ENCODE results near the gene NME4.
"Not testable (repeated sequence)": the region's sequence is repeated elsewhere in the genome, so short reads cannot be mapped to it uniquely, and the experiment has no call there.

The NME4 gene

DNA sequence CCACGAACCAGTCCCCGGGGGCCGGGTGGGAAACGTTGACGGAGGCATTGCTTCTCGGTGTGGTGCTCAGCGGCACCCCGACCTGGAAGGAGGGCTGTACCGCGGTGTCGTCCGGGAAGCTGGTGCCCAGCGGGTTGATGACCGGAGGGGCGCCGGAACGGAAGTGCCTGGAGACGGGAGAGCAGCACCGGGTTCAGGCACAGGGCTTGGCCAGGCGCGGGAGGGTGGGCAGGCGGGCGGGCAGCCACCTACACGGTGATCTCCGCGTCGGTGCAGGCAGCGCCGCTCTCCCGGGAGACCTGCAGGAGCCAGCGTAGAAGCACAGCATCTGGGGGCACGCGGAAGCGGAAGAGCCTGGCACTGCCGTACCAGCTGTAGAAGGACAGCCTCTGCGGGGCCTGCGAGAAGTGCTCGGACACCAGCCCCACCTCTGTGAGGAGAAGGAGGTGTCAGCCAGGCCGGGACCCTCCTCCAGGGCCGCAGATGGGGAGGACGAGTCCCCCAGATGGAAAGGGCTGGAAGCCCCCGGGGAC, 19.5 kb upstream of the NME4 start:
- TF ChIP-seq GATA1 (IDR thresholded peaks at IDR 0.05; ENCODE audit: low read depth, low read length) (no peak), POLR2A (IDR thresholded peaks at IDR 0.05; ENCODE audit: low read length) (no peak)
- DNase-seq, result no peak

DNA sequence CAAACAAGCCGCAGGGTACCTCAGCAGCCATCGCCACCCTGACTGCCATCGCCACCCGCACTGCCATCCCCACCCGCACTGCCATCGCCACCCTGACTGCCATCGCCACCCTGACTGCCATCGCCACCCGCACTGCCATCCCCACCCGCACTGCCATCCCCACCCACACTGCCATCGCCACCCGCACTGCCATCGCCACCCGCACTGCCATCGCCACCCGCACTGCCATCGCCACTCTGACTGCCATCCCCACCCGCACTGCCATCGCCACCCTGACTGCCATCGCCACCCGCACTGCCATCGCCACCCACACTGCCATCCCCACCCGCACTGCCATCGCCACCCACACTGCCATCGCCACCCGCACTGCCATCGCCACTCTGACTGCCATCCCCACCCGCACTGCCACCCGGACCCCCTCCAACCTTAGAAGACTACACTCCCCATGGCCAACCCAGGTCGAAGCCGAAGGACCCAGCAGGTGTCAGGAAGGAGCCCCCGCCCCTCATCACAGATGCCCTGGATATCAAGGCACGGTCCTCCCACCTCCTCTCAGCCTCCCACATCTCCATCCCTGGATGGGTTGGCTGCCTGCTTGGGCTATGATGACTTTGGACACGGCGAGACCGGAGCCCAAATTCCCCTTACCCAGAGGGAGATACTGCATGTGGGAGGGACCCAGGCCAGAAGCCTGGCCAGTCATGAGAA, 18.7 kb upstream of the NME4 start:
- DNase-seq, result not testable (repeated sequence)

- DNase-seq, result no peak
Measured at GRCh38 chr16:378821-379182, 18.2 kb upstream of the NME4 start.

DNA sequence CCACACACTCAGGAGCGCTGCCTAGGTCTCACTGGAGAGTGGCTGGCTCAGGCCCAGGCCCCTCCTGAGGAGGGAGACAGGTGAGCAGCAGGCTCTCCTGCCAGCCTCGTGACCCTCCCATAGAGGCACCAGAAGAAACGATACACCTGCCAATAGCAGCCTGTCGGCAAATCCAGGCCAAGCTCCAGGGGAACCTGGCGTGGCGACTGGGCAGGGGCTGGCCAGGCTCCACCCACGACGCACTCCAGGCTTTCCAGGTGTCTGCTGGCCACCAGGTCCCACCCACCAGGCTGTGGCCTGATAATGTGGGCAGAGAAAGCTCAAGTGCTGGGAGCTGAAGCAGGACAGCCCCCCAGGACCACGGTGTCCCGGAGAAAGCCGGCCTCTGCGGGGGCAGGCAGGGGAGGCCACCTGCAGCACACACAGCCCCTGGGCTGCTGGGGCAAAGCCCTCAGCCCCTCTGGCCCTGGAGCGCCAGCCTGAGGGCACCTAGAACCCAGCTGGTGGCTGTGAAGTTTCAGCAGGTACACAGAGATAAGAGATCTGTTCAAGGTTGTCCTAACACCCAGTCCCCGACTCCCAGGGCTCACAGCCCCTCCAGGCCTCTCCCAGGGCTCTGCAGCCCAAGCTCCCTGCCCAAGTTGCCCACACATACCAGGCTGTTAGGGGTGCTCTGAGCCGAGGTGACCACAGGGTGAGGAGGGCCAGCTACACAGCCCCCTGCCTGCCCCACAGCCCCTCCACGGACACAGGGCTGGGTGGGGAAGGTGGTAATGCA, 17.6 kb upstream of the NME4 start:
- TF ChIP-seq POLR2A (IDR thresholded peaks at IDR 0.05; ENCODE audit: low read length) (no peak), GATA1 (IDR thresholded peaks at IDR 0.05; ENCODE audit: low read depth, low read length) (no peak)
- DNase-seq, result no peak

More at GRCh38 chr16:378821-379182, 18.2 kb upstream of the NME4 start:
- TF ChIP-seq POLR2A (IDR thresholded peaks at IDR 0.05; ENCODE audit: low read length) (no peak), GATA1 (IDR thresholded peaks at IDR 0.05; ENCODE audit: low read depth, low read length) (no peak)

GRCh38 chr16:379961-380761, 16.8 kb upstream of the NME4 start:
- DNase-seq, result no peak
- TF ChIP-seq POLR2A (IDR thresholded peaks at IDR 0.05; ENCODE audit: low read length) (no peak), GATA1 (IDR thresholded peaks at IDR 0.05; ENCODE audit: low read depth, low read length) (no peak)

DNA sequence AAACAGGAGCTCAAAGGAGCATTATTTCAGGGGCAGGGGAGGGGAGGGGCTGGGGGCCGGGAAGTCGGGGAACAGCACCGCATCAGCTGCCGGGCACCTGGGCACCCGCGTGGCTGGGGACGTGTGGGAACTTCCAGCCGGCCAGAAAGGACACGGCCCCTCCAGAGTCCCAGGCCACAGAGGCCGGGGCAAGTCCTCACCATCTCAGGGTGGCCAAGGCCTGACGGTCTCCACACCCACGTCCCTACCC, 16.3 kb upstream of the NME4 start:
- no peak for TF ChIP-seq POLR2A (IDR thresholded peaks at IDR 0.05; ENCODE audit: low read length)
- no peak for TF ChIP-seq GATA1 (IDR thresholded peaks at IDR 0.05; ENCODE audit: low read depth, low read length)
- DNase-seq, result no peak

GRCh38 chr16:381012-381788, 15.8 kb upstream of the NME4 start:
- DNase-seq, result peak in 1 of 2 experiments; percentile 54
- TF ChIP-seq GATA1 (IDR thresholded peaks at IDR 0.05; ENCODE audit: low read depth, low read length), result no peak
- no peak for TF ChIP-seq POLR2A (IDR thresholded peaks at IDR 0.05; ENCODE audit: low read length)

- peak; percentile 78 to 86 for DNase-seq
- TF ChIP-seq POLR2A (IDR thresholded peaks at IDR 0.05; ENCODE audit: low read length), result no peak
- no peak for TF ChIP-seq GATA1 (IDR thresholded peaks at IDR 0.05; ENCODE audit: low read depth, low read length)
Measured at GRCh38 chr16:381789-382717, 14.9 kb upstream of the NME4 start, which contains the start of gene PGAP6. PGAP6 (minus strand) TSS chr16:381978; CDS start chr16:381821, 157 bp downstream.

GRCh38 chr16:383326-384051, 13.5 kb upstream of the NME4 start:
- TF ChIP-seq POLR2A (IDR thresholded peaks at IDR 0.05; ENCODE audit: low read length) (no peak), GATA1 (IDR thresholded peaks at IDR 0.05; ENCODE audit: low read depth, low read length) (no peak)
- DNase-seq, result no peak

- no peak for DNase-seq
Measured at GRCh38 chr16:386641-387156, 10.3 kb upstream of the NME4 start.

GRCh38 chr16:387761-388666, 9.0 kb upstream of the NME4 start:
- peak; percentile 73 to 80 for DNase-seq
- peak; percentile 40 for TF ChIP-seq POLR2A (IDR thresholded peaks at IDR 0.05; ENCODE audit: low read length)

More at GRCh38 chr16:386641-387156, 10.3 kb upstream of the NME4 start:
- TF ChIP-seq GATA1 (IDR thresholded peaks at IDR 0.05; ENCODE audit: low read depth, low read length), result no peak
- no peak for TF ChIP-seq POLR2A (IDR thresholded peaks at IDR 0.05; ENCODE audit: low read length)
